ENCODE results near the gene PPT2.

GRCh38 chr6:32120573-32121059 lies 33.3 kb upstream of the PPT2 start:
- TF ChIP-seq EZH2 (IDR thresholded peaks at IDR 0.05; ENCODE audit: borderline replicate concordance, low read depth, low read length, poor library complexity, severe bottlenecking) (no peak), CTCF (conservative IDR thresholded peaks at IDR 0.05; ENCODE audit: low read depth, low read length) (no peak)
